ES-I3 (cell line): ENCODE results near the gene GAREM1.

Experiments used
- H3K36me3 ChIP-seq: 2 replicates; pipeline ENCODE4 v1.6.1; 2013; ENCODE audit warnings: mild to moderate bottlenecking, low read length, control low read depth, moderate library complexity; ENCODE audit not compliant: insufficient read depth
- H3K4me1 ChIP-seq: 2 replicates; pipeline ENCODE4 v1.6.1; 2013; ENCODE audit warnings: mild to moderate bottlenecking, control low read depth, low read length; ENCODE audit not compliant: insufficient read depth
- H3K9ac ChIP-seq: 2 replicates; pipeline ENCODE4 v1.6.1; 2013; ENCODE audit warnings: low read depth, mild to moderate bottlenecking, low read length, moderate library complexity
- H3K9me3 ChIP-seq: 2 replicates; pipeline ENCODE4 v1.6.1; 2013; ENCODE audit warnings: mild to moderate bottlenecking, low read length, moderate library complexity; ENCODE audit not compliant: control insufficient read depth, insufficient read depth

GAREM1 gene

GRCh38 chr18:32470460-32470713 lies 295 bp downstream of the GAREM1 start:
- H3K36me3 ChIP-seq = no peaks in the 10 kb centered on the region
- H3K9ac ChIP-seq = peak overlapping the region; percentile 94; the same call in 1 of the 2 replicates
- no peaks in the 10 kb centered on the region for H3K4me1 ChIP-seq
- H3K9me3 ChIP-seq = no peaks in the 10 kb centered on the region

DNA sequence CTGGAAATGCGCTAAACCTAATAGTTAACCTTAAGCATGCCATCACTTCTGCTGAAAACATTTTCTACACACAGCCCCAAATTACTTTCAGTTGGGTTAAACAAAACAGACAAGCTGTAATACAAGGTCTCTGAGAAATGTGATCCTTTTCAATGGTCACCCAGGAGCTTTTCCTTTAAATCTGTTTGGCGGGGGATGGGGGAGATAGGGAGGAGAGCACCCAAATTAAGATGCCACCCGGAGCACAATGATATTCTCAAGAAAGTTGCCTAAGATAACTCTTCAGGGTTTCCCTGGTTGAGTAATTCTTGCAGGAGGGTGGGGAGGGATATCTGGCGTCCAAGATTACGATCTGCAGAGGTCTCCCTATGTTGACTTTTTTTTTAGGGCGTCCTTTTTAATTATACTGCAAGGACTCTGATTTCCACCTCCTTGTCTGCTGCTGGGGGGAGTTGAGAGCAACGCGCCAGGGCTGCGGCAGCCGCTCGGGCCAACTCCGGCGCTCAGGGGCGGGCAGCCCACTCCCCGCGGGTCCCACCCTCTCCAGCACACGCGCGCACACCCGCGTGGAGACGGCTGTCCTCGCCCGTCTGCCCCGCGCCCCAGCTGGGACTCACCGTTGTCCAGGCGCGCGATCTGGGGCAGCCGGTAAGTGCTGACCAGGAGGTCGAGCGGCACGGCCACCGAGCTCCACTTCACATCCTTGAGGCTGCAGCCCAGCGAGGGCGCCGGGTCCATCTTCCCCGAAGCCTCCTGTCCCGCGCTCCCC lies 807 bp downstream of the GAREM1 start:
- no peaks in the 10 kb centered on the region for H3K4me1 ChIP-seq
- H3K36me3 ChIP-seq = no peaks in the 10 kb centered on the region
- peak overlapping the region; percentile 94; the same call in 1 of the 2 replicates for H3K9ac ChIP-seq
- no peaks in the 10 kb centered on the region for H3K9me3 ChIP-seq

GRCh38 chr18:32469190-32469651 lies 1.5 kb downstream of the GAREM1 start:
- Histone ChIP-seq H3K9me3 (no peaks in the 10 kb centered on the region), H3K36me3 (no peaks in the 10 kb centered on the region), H3K9ac (peak overlapping the region; percentile 94; the same call in 1 of the 2 replicates), H3K4me1 (no peaks in the 10 kb centered on the region)

GRCh38 chr18:32468147-32468845 lies 2.4 kb downstream of the GAREM1 start:
- no peaks in the 10 kb centered on the region for H3K9me3 ChIP-seq
- H3K4me1 ChIP-seq = no peaks in the 10 kb centered on the region
- no peak overlapping the region for H3K9ac ChIP-seq
- H3K36me3 ChIP-seq = no peaks in the 10 kb centered on the region

DNA sequence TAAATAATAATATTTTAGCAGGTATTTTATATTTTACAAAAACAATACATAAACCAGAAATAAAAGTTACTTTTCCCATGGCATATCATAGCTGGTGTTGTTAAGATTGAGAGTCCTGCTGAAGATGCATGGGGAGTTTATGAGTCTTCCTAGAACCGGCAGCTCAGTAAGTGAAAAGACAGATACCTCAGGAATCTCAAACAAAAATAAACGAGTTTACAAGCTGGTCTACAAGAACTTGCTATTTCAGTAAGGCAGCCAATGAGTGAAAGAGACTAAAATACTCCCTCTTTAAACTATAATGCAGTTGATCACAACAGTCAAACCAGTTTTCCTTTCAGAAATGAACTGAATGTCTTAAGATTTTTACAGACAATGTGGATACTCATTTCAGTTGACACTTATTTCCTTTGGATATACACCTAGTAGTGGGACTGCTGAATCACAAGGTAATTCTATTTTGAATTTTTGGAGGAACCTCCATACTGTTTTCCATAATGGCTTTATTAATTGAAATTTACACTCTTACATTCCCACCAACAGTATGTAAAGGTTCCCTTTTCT lies 8.9 kb downstream of the GAREM1 start:
- Histone ChIP-seq H3K36me3 (no peaks in the 10 kb centered on the region), H3K9me3 (no peaks in the 10 kb centered on the region), H3K9ac (no peak overlapping the region), H3K4me1 (no peaks in the 10 kb centered on the region)

- Histone ChIP-seq H3K9ac (no peak overlapping the region), H3K36me3 (no peaks in the 10 kb centered on the region), H3K4me1 (no peaks in the 10 kb centered on the region), H3K9me3 (no peaks in the 10 kb centered on the region)
Measured at GRCh38 chr18:32460171-32460731, 10.4 kb downstream of the GAREM1 start.

GRCh38 chr18:32459361-32460101 lies 11.2 kb downstream of the GAREM1 start:
- Histone ChIP-seq H3K4me1 (no peaks in the 10 kb centered on the region), H3K36me3 (no peaks in the 10 kb centered on the region), H3K9me3 (no peaks in the 10 kb centered on the region), H3K9ac (no peak overlapping the region)

DNA sequence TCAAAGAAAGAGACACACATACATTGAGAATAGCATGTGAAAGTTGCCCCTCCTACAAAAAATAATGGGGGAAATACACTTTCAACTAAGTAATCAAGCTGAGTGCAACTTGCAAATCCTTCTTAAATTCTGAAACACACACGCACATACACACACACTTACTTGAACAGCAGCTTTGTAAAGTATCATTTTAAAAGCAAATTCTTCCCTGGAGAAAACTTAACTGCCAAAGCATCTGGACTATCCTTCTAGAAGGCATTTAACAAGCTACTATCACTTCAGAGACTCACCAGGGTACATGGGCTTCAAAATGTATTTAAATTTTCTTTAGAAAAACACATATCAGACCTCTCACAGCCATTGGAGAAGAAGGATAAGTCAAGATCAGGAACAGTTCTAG lies 15.3 kb downstream of the GAREM1 start:
- Histone ChIP-seq H3K4me1 (no peaks in the 10 kb centered on the region), H3K9me3 (no peaks in the 10 kb centered on the region), H3K9ac (no peak overlapping the region), H3K36me3 (no peaks in the 10 kb centered on the region)

DNA sequence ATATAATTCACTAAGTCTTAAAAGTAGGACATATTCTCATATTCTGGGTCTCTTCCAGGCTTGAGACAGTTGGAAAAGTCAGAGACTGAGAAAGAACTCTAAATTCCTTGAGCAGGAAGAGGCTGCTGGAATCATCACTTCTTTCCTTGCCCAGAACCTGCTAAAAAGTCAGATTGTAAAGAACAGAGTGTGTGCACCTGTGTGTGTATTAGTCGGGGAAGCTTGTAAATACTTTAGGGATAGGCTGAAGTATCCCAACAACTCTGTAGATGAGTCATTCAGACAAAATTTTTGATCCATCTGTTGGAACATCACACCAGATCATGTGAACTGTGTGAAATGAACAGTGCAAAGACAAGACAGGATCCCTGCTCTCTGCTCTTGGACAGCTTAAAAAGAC lies 16.1 kb downstream of the GAREM1 start:
- H3K36me3 ChIP-seq = no peaks in the 10 kb centered on the region
- no peaks in the 10 kb centered on the region for H3K4me1 ChIP-seq
- H3K9ac ChIP-seq = no peak overlapping the region
- no peaks in the 10 kb centered on the region for H3K9me3 ChIP-seq

DNA sequence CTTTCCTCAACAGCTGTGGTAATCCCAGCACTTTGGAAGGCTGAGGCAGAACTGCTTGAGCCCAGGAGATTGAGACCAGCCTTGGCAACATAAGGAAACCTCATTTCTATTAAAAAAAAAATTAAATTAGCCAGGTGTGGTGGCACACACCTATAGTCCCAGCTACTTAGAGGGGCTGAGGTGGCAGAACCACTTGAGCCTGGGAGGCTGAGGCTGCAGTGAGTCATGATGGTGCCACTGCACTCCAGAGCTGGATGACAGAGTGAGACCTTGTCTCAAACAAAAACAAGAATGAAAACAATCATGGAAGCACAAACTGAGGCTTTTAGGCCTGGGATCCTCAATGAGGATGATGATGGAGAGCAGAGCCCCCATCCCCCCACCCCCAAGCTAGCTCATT lies 19.8 kb downstream of the GAREM1 start:
- H3K36me3 ChIP-seq = no peaks in the 10 kb centered on the region
- no peak overlapping the region for H3K9ac ChIP-seq
- H3K4me1 ChIP-seq = no peaks in the 10 kb centered on the region
- H3K9me3 ChIP-seq = no peaks in the 10 kb centered on the region

GRCh38 chr18:32450026-32450691 lies 20.5 kb downstream of the GAREM1 start:
- Histone ChIP-seq H3K36me3 (no peaks in the 10 kb centered on the region), H3K4me1 (no peaks in the 10 kb centered on the region), H3K9ac (no peak overlapping the region), H3K9me3 (no peaks in the 10 kb centered on the region)

- H3K9ac ChIP-seq = no peak overlapping the region
- no peaks in the 10 kb centered on the region for H3K4me1 ChIP-seq
- no peaks in the 10 kb centered on the region for H3K36me3 ChIP-seq
- H3K9me3 ChIP-seq = no peaks in the 10 kb centered on the region
Measured at GRCh38 chr18:32446780-32447179, 23.9 kb downstream of the GAREM1 start.

DNA sequence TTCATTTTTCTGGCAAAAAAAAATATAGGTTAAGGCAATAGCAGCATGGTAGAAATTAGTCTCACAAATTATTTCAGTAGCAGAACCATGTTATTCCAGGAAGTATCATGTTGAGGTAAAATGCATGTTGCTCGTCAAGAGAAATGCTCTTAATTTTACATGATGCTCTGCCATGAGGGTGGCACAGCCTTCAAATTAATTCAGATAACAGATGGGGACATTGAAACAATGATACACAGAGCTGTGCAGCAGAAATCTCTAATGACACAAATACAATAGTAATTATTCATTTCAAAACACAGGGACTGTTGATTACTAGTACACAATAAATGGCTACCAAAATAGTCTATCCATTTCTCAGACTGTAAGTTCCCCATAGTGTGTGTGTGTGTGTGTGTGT lies 24.8 kb downstream of the GAREM1 start:
- Histone ChIP-seq H3K9ac (no peak overlapping the region), H3K9me3 (no peaks in the 10 kb centered on the region), H3K36me3 (no peaks in the 10 kb centered on the region), H3K4me1 (no peaks in the 10 kb centered on the region)

DNA sequence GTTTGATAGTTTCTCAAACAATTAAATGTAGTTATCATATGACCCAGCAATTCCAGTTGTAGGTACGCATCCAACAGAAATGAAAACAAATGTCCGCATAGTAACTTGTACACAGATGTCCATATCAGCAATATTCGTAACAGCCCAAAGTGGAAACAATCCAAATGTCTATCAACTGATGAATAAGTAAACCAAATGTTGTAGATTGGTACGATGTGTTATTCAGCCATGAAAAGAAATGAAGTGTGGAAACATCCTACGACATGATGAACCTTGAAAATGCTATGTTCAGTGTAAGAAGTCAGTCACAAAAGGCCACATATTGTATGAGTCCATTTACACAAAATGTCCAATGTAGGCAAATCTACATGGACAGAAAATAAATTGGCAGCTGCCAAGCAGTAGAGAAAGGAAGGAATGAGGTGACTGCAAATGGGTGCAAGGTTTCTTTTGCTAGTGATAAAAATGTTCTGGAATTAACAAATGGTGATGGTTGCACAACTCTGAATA lies 26.9 kb downstream of the GAREM1 start:
- Histone ChIP-seq H3K9ac (no peak overlapping the region), H3K36me3 (no peaks in the 10 kb centered on the region), H3K4me1 (no peaks in the 10 kb centered on the region), H3K9me3 (no peaks in the 10 kb centered on the region)
